MM.1S (cell line): ENCODE results near the gene SPIN1.

Experiments used
- CTCF ChIP-seq: fragments of 300-600 bp; sonication (generic); IDR thresholded peaks from 2 replicates; pipeline ENCODE4 v1.5.1; 2016; ENCODE audit warnings: antibody characterized with exemption, low read length, mixed read lengths
- EZH2 ChIP-seq: fragments of 300-600 bp; sonication (generic); optimal IDR thresholded peaks from 2 replicates; pipeline ENCODE3; 2017; ENCODE audit warnings: low read depth, mild to moderate bottlenecking, antibody characterized with exemption, low read length, mixed read lengths

GRCh38 chr9:88477300-88477751, 89.1 kb downstream of the SPIN1 start:
- TF ChIP-seq CTCF: no peak
- no peak for TF ChIP-seq EZH2
